AG04450 (cell line): Measurements from ENCODE around the gene AURKAIP1. TPM values are rescaled to one million over a fixed set of nuclear protein-coding genes. Genes with fewer than 3 reads are reported as not detected.
"Not testable (repeated sequence)": the region's sequence is repeated elsewhere in the genome, so short reads cannot be mapped to it uniquely, and the experiment has no call there.

ENCODE experiments used
- CTCF ChIA-PET: fragments of 300-600, 350-600 bp; formaldehyde crosslinking; extraction: SDS; loops from one replicate; lab custom pipeline; 2022; ENCODE audit warnings: antibody characterized with exemption, inconsistent platforms; lab: Charles Lee
- POLR2A ChIA-PET: fragments of 350-600 bp; formaldehyde crosslinking; extraction: SDS; loops from one replicate; lab custom pipeline; 2021; ENCODE audit warnings: antibody characterized with exemption, inconsistent platforms; lab: Yijun Ruan, JAX
- DNase-seq: peaks from one replicate; pipeline ENCODE4 v3.0.0-alpha.2; 2011; ENCODE audit warnings: low read depth, low spot score
- H3K27ac ChIP-seq: one replicate; pipeline ENCODE4 v1.5.1; 2012; ENCODE audit warnings: low read depth, low read length, control low read depth
- H3K27me3 ChIP-seq: one replicate; pipeline ENCODE4 v1.6.0; 2012; ENCODE audit warnings: low read length; ENCODE audit not compliant: control insufficient read depth, insufficient read depth
- H3K4me3 ChIP-seq: 2 replicates; pipeline ENCODE4 v1.5.1; 2011; ENCODE audit warnings: mild to moderate bottlenecking, low read depth, low read length, control low read depth
- H3K9me3 ChIP-seq: 2 replicates; pipeline ENCODE4 v1.5.1; 2012; ENCODE audit warnings: low read length; ENCODE audit not compliant: control insufficient read depth, insufficient read depth
- CTCF ChIP-seq: IDR thresholded peaks from 2 replicates; pipeline ENCODE4 v1.5.1; 2011; ENCODE audit warnings: low read depth, low read length, control low read depth, inconsistent platforms
- polyA plus RNA-seq: library from polyadenylated mRNA; depleted of rRNA; stranded (reverse); fragments of >200 nt; gene quantifications from 2 replicates; pipeline ENCODE4 v1.2.3, GENCODE V29; 2011

AURKAIP1 gene
- polyA plus RNA-seq, 1 experiment = 54.3 TPM

- no peak for TF ChIP-seq CTCF
- CTCF ChIA-PET = no interaction called here
- Histone ChIP-seq H3K27ac (no peak overlapping the region), H3K27me3 (no peaks in the 10 kb centered on the region), H3K4me3 (no peak overlapping the region), H3K9me3 (no peaks in the 10 kb centered on the region; the same call in 1 of the 2 replicates)
- POLR2A ChIA-PET = no interaction called here
- no peak for DNase-seq
Measured at GRCh38 chr1:1403653-1404052, 28.6 kb upstream of the AURKAIP1 start.

GRCh38 chr1:1402901-1403392, 27.9 kb upstream of the AURKAIP1 start:
- H3K9me3 ChIP-seq, H3K27me3 ChIP-seq, H3K4me3 ChIP-seq, DNase-seq, H3K27ac ChIP-seq: not testable (repeated sequence)
- ChIA-PET POLR2A (interaction anchor here (0.6 to 1.1 kb wide), 2 partner anchors 27 to 181 kb away, joined by 4 to 6 read pairs; no protein-coding TSS in a partner anchor), CTCF (interaction anchor here (0.9 to 1.4 kb wide), 4 partner anchors 11 to 211 kb away, joined by 4 to 5 read pairs (median 4); no protein-coding TSS in a partner anchor)

GRCh38 chr1:1402072-1402900, 27.3 kb upstream of the AURKAIP1 start:
- DNase-seq = peak; percentile 26
- TF ChIP-seq CTCF = peak; percentile 69
- CTCF ChIA-PET = interaction anchor here (0.9 to 1.4 kb wide), 4 partner anchors 11 to 211 kb away, joined by 4 to 5 read pairs (median 4); no protein-coding TSS in a partner anchor
- H3K9me3 ChIP-seq = no peaks in the 10 kb centered on the region; the same call in 1 of the 2 replicates
- no peak overlapping the region for H3K4me3 ChIP-seq
- no peak overlapping the region for H3K27ac ChIP-seq
- no peaks in the 10 kb centered on the region for H3K27me3 ChIP-seq
- POLR2A ChIA-PET = interaction anchor here (0.6 to 1.1 kb wide), 2 partner anchors 27 to 180 kb away, joined by 4 to 6 read pairs; no protein-coding TSS in a partner anchor

- no peak for TF ChIP-seq CTCF
- Histone ChIP-seq H3K9me3 (no peaks in the 10 kb centered on the region; the same call in 1 of the 2 replicates), H3K27me3 (no peaks in the 10 kb centered on the region), H3K27ac (no peak overlapping the region), H3K4me3 (peak overlapping the region; percentile 98; the same call in 1 of the 2 replicates)
- DNase-seq = no peak
- ChIA-PET CTCF (interaction anchor here (1.4 kb wide), 1 partner anchor 212 kb away, joined by 4 read pairs; no protein-coding TSS in a partner anchor), POLR2A (interaction anchor here (0.6 kb wide), 1 partner anchor 34 kb away, joined by 3 read pairs; no protein-coding TSS in a partner anchor)
Measured at GRCh38 chr1:1401457-1402010, 26.5 kb upstream of the AURKAIP1 start.
